Measurements from ENCODE around the gene MYO5A.

DNA sequence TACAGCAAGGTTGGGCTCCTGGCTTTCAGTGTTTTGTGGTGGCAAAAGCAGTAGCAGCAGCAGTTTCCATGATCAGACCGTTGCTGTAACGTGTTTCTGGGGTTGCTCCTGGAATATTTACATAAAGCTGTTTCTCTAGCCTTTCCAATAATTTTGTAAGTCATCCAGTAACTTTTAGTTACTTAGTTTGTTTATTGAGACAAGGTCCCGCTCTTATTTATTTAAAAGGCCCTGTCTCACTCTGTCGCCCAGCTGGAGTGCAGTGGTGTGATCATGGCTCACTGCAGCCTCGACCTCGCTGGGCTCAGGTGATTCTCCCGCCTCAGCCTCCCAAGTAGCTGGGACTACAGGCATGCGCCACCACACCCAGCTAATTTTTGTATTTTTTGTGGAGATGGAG is 8.8 kb upstream of the MYO5A start:
- TF ChIP-seq POLR2A (IDR thresholded peaks at IDR 0.05) (no peak), CTCF (IDR thresholded peaks at IDR 0.05) (no peak)
